DMS153 (cell line): ENCODE measurements around the gene TMPRSS4.
"Not testable (repeated sequence)": the region's sequence is repeated elsewhere in the genome, so short reads cannot be mapped to it uniquely, and the experiment has no call there.

Experiments used
- DNase-seq: peaks from one replicate; lab custom pipeline; 2025; lab: John Stamatoyannopoulos, UW

TMPRSS4 gene

DNA sequence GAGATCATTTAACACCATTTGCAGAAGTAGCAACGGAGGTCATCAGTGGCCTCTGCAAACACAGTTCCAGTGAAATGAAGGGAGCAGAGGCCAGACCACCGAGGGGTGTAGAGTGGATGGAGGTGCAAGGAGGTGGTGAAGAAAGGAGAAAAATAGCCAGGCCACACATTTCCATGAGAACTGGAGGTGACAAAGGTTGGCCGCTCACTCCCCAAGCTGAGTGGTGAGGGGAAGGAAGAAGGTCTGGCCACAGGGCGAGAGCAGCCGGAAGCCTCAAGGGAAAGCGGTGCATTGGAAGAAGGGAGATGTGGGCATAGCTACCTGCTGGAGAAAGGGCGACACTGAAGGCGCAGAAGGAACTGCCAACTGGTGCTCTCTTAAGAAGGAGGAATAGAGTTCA is 20.1 kb upstream of the TMPRSS4 start:
- no peak for DNase-seq

GRCh38 chr11:118057251-118058145 is 19.4 kb upstream of the TMPRSS4 start:
- DNase-seq = no peak

DNA sequence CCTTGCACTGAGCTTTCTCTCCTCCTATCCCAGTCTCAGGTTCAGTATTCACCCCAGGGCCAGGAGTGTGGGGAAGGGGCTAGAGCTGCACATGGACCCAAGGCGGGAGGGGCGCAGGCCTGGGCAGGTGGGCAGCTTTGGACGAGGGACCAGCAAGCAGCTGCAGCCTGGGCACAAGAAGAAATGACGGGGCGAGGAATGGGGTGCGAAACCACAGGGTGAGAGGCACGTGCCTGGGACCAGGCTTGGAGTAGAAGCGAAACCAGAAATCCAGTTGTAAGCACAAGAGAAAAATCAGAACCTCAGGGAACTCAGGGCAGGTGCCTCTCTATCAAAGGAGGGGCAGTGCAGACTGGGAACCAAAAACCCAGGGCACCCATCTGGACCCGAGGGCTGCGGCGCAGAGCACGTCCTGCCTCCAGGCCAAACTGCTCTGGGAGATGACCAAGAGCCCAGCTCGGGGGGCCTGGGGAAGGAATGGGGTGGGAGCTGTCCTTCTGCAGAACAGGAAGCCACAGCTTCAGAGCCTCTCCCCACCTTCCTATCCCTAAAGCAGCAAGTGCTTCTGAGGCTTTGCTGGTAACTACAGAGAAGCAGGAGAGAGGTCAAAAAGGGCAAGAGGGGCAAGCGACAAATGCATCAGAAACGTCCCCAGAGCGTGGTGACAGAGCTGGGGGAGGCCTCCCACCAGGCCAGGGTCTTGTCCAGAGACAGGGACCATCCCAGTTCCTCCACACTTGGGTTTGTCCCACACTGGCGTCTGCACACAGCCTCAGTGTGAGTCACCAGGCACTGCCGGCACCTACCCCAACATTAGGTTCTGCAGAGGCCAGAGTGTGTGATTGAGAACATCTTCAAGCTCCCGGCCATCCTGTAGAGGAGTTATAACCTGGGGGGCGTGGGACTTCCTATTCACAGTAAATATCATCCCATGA is 18.3 kb upstream of the TMPRSS4 start:
- DNase-seq = no peak

DNA sequence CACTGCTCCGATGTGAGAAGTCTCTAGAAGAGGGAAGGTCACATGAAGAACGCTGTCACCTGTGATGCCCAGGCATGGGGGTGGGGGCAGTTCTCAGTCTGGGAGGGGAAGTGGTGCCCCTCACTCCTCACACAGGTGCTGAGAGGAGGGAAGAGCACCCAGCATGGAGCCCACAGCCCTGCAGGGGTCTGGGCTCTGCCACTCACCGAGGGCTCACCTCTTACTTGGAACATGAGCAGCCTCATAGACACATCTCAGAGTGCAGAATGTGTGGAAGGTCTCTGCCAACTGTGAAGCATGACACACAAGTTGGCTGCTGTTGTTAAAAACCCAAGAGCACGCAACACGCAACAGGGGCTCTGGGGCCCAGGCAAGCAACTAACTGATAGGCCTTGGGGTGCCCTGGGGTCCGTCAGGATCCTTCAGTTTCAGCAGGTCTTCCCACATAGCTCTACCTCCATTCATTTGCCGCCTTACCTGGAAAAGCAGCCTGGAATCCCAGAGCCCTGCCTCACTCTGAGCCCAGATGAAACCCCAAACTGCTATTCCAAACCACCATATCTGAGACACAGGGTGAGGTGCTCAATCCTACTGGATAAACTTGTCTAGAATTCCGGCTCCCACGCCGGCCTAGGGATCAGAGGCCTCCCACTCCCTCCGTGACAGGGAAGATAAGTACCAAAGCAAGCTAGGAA is 17.5 kb upstream of the TMPRSS4 start:
- DNase-seq = no peak

- DNase-seq = no peak
Measured at GRCh38 chr11:118060081-118060661, 16.7 kb upstream of the TMPRSS4 start.

DNA sequence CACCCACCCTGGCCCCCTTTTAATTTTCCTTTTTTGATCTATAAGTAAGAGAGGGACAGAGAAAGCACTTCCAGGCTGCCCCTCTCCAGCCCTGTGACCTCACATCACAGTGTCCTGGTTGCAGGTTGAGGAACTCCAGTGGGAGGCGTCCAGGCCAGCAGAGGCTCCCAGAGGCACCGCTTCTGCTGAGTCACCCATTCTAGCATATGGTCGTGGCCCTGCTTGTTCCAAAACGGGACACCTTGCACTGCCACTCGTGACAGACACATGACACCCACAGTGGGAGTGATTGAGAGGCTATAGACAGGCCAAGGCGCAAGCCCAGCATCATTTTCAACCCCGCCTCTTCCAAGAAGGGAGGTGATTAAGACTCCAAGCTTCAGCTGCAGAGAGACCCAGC is 16.0 kb upstream of the TMPRSS4 start:
- no peak for DNase-seq

DNA sequence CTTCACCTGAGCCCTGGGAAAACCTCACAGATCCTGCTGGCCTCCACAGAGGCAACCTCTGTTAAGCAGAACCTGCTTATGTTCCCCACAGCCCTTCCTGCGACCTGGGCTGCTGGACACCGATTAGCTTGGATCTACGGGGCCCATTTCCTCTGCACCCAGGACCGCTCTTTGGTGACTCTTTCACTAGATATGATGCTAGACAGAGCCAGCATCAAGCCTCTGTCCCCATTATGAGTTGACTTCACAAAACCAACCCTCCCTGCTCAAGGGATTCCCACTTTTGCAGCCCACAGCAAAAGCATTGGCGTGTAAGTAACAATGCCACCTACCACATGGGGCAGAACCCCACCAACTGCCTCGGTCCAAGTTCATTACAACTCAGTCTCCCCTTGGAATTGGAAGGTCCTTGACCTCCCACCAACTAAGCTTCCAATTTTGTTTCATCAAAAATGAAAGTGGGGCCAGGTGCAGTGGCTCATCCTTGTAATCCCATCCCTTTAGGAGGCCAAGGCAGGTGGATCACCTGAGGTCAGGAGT is 15.2 kb upstream of the TMPRSS4 start:
- no peak for DNase-seq

DNA sequence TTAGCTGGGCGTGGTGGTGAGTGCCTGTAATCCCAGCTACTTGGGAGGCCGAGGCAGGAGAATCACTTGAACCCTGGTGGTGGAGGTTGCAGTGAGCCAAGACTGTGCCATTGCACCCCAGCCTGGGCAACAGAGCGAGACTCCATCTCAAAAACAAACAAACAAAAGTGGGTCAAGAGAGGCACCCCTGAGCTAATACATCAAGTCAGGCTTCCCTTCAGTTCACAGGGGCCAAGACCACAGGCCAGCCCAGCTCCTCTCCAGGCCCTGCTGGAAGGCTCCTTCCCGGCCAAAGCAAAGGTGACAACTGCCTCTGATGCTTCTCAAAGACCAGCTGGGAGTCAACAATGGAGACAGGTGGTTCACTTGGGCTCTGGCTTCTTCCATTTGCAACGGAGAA is 14.7 kb upstream of the TMPRSS4 start:
- not testable (repeated sequence) for DNase-seq

DNA sequence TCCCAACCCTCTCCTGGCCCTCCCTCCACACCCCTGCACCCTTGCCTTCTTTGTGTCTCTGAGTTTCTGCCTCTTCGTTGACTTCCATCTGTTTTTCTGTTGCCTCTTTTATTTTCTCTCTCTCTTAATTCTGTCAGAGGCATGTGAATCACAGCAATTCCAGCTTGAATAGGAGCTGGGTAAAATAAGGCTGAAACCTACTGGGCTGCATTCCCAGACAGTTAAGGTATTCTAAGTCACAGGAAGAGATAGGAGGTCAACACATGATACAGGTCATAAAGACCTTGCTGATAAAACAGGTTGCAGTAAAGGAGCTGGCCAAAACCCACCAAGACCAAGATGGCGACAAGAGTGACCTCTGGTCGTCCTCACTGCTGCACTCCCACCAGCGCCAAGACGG is 14.2 kb upstream of the TMPRSS4 start:
- DNase-seq = not testable (repeated sequence)

- DNase-seq = no peak
Measured at GRCh38 chr11:118064956-118065355, 11.9 kb upstream of the TMPRSS4 start.

GRCh38 chr11:118065384-118065783 is 11.5 kb upstream of the TMPRSS4 start:
- no peak for DNase-seq

GRCh38 chr11:118067006-118067405 is 9.9 kb upstream of the TMPRSS4 start:
- DNase-seq = no peak

DNA sequence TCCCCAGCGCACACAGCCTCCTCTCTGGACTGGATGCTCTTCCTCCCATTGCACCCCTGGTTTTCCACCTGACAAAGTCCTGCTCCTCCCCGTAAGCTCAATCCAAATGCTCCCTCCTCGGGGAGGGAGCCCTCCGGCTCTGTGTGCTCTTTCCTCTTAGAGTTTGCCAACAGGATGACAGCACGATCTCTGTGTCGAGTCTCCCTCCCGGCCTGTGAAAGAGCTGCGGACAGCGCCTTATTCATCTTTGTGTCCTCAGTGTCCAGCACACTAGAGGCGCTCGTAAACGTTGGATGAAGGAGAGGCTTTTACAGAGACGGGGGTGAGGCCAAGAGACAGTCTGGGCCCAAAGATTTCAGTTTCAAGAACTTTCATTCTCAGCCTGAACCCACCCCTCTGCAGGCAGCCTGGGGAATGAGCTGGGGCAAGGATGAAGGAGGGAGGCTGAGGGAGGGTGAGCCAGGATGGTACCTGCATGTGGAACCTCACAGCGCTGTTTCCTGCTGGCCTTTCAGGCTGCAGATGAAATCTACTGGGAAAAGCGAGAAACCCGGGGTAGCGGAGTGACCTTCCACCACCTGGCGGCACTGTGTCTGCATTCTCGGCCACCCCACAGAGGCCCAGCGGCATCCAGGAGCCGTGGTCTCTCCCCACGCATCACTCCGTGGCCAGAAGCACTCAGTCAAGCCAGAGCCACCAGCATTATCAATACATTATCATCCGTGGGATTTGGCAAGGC is 8.5 kb upstream of the TMPRSS4 start:
- no peak for DNase-seq

DNA sequence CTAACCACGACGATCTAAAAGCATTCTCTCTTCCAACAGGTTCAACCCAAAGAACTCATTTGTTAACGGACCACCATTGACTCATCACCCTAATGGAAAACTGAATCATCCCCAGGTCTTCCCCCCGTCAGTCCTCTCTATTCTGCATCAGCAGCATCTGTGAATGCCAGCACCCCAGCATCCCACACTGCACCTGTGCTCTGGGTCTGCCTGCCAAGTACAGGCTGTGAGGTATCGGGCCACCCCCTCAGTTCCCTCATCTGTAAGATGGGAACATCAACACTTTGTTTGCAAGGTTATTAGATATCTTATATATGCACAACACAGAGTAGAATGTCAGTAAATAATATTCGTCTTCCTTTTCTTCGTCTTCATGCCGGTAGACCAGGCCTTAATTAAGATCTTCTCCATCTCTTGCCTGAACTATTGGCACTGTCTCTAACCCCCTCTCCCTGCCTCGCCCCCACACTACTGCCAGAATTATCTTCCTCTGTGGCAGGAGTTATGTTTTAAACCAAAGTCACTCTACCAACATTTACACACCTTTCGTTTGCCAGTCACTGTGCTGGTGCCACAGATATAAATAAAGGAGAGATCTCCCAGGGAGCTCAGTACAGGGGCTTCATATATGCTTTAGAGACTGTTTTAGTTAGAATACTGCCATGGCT is 7.8 kb upstream of the TMPRSS4 start:
- no peak for DNase-seq

DNA sequence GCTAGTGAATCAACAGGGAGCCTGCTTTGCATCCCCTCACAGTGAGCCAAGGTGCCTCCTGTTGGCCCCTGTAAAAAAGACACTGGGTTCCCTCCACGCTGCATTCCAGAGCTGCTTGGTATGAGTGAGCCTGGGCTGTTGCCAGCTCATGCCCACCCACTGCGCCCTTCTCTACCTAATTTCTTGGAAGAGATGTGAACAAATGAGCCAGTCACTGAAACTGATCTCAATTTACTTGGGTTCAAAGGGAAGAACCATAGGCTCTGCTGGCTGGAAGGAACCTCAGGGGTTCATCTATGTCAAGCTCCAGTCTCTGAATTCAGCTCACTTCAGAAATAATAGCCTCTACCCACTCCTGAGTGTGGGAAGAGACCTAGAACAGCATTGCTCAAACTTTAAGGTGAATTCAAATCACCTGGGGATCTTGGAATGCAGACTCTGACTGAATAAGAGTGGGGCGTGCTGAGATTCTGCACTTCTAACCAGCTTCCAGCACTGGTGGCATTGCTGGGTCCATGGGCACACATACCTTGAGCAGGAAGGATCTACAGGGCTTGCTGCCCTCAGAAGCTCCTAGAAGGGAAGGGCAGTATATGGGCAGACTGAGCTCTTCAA is 5.4 kb upstream of the TMPRSS4 start:
- no peak for DNase-seq

- no peak for DNase-seq
Measured at GRCh38 chr11:118073554-118073953, 3.3 kb upstream of the TMPRSS4 start.

DNA sequence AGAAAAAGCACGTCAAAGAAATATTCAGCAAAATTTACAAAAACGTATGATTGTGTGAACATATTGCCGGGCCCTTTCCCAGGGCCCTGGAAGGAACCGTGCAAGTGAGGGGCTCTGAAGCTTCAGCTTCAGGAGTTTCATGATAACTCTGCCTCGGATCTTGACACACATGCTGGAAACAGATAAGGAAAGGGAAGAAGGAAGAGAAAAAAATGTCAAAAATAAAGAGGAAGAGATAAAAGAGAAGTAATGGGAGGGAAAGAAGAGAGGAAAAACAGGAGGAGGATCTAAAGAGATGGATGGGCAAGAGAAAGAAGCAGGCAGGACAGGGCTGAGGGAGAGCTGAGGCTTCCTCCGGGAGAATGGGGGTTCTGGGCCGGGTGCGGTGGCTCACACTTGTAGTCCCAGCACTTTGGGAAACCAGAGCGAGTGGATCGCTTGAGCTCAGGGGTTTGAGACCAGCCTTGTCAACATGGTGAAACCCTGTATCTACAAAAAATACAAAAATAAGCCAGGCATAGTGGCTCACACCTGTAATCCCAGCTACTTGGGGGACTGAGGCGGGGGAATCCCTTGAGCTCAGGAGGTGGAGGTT is 2.7 kb upstream of the TMPRSS4 start:
- DNase-seq = no peak

DNA sequence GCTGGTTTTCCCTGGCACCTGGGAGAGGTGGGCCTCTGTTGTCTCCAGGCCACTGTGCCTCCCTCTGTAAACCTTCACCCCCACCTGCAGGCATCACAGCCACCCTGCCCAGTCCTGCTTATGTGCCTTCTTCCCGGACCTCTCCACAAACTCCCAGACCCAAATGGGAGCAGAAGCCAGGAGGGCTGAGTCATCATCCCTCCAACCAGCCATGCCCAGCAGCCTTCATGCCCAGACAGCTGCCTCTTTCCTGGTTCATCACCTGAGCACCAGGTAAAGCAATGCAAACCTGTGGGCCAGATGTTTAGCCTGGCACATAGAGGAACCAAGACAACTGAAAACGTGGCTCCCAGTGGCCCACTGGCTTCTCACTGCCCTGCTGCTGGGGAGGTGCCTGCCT is 2.1 kb upstream of the TMPRSS4 start:
- no peak for DNase-seq

DNA sequence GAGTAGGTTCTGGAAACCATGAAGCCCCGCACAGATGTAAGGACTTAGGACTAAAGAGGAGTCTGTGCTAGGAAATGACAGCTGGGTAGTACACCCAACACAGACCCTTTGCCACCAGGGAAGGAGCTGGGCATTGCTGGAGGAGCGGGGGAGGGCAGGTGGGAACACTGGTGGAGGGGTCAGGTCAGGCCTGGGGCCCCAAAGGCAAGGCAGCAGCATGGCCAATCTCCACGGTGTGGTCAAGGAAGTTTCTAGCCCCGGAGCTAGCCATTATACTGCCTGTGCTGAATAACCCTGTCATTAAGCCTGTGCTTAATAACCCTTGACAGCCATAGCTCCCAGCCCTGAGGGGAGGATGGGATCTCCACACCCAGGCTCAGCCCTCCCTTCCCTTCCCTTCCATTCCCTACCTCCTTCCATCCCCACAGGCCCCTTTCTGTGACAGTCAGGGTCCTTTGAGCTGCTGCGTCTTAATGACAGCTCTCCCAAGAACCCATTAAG is 2.1 kb downstream of the TMPRSS4 start:
- DNase-seq = no peak
